GM12878 (cell line): ENCODE data around the gene ZNF30. TPM values are rescaled to one million over a fixed set of nuclear protein-coding genes. Genes with fewer than 3 reads are reported as not detected.

Experiments used
- ATAC-seq: fragments of 200-7000 bp; cut with Tn5 transposase; 3 replicates; pipeline ENCODE4 v1.9.1; 2020; ENCODE audit warnings: mild to moderate bottlenecking, moderate library complexity
- BruUV-seq: library from RNA; stranded (reverse); fragments of 400-500 nt; replicated peaks from 2 replicates; lab custom pipeline; 2021; lab: Mats Ljungman, UMichigan
- CTCF ChIA-PET: fragments of 300-600 bp; sonication (Branson Sonifier 250); formaldehyde crosslinking; extraction: SDS; loops from one replicate; lab custom pipeline; 2021; ENCODE audit warnings: inconsistent platforms; lab: Yijun Ruan, JAX
- POLR2A ChIA-PET: fragments of 350-600 bp; formaldehyde crosslinking; extraction: SDS; loops from one replicate; lab custom pipeline; 2021; ENCODE audit warnings: inconsistent platforms; lab: Charles Lee
- RAD21 ChIA-PET: fragments of 300-600 bp; sonication (Branson Sonifier 250); formaldehyde crosslinking; loops from one replicate; lab custom pipeline; 2023; ENCODE audit warnings: antibody characterized with exemption; ENCODE audit not compliant: unreplicated experiment; lab: Charles Lee
- SMC1A ChIA-PET: fragments of 300-600 bp; sonication (Branson Sonifier 250); formaldehyde crosslinking; loops from one replicate; lab custom pipeline; 2023; ENCODE audit not compliant: unreplicated experiment, uncharacterized antibody; lab: Charles Lee
- DNase-seq: peaks from one replicate; pipeline ENCODE4 v3.0.0-alpha.2; 2011; ENCODE audit warnings: low read depth, low spot score
- FAIRE-seq: peaks from 3 replicates; lab custom pipeline; 2011; peaks lifted over from hg19 to GRCh38; lab: Jason Lieb, UNC
- H2AFZ ChIP-seq: 2 replicates; pipeline ENCODE4 v1.6.0; 2011; ENCODE audit warnings: low read depth, low read length, control low read depth; ENCODE audit not compliant: control insufficient read depth
- H3K27ac ChIP-seq: 2 replicates; pipeline ENCODE4 v1.5.1; 2011; ENCODE audit warnings: control low read depth; ENCODE audit not compliant: control insufficient read depth, insufficient read depth
- H3K27me3 ChIP-seq, 2 experiments: replicated peaks in 1 of 2; 2 replicates each; pipeline versions ENCODE4 v1.6.0 to v1.6.1; 2011; ENCODE audit warnings: low read length in 1 of 2; ENCODE audit not compliant: control insufficient read depth in 2 of 2, insufficient read depth in 2 of 2
- H3K36me3 ChIP-seq, 2 experiments: 2 replicates each; pipeline ENCODE4 v1.5.1; 2011; ENCODE audit warnings: low read length in 1 of 2; ENCODE audit not compliant: control insufficient read depth in 2 of 2, insufficient read depth in 2 of 2
- H3K4me1 ChIP-seq: 2 replicates; pipeline ENCODE4 v1.6.1; 2011; ENCODE audit warnings: mild to moderate bottlenecking, low read length, moderate library complexity, mixed read lengths; ENCODE audit not compliant: control insufficient read depth, insufficient read depth
- H3K4me2 ChIP-seq: 2 replicates; pipeline ENCODE4 v1.6.0; 2011; ENCODE audit warnings: control low read depth; ENCODE audit not compliant: control insufficient read depth, insufficient read depth
- H3K4me3 ChIP-seq: fragments of 200-600 bp; sonication (generic); 2 replicates; pipeline ENCODE4 v1.5.1; 2016
- H3K79me2 ChIP-seq: 2 replicates; pipeline ENCODE4 v1.6.0; 2011; ENCODE audit warnings: low read length; ENCODE audit not compliant: control insufficient read depth, insufficient read depth
- H3K9ac ChIP-seq: 2 replicates; pipeline ENCODE4 v1.8.0; 2011; ENCODE audit warnings: low read length, control low read depth, mixed read lengths; ENCODE audit not compliant: control insufficient read depth, insufficient read depth
- H3K9me3 ChIP-seq: replicated peaks from 3 replicates; pipeline ENCODE4 v1.5.1; 2011; ENCODE audit warnings: mild to moderate bottlenecking, low read length; ENCODE audit not compliant: control insufficient read depth, insufficient read depth
- H4K20me1 ChIP-seq: 2 replicates; pipeline ENCODE4 v1.6.0; 2011; ENCODE audit not compliant: control insufficient read depth, insufficient read depth
- BACH1 ChIP-seq: fragments of 450-650 bp; IDR thresholded peaks from 2 replicates; pipeline ENCODE4 v1.6.1; 2017; ENCODE audit warnings: mild to moderate bottlenecking, borderline replicate concordance
- ESRRA ChIP-seq: IDR thresholded peaks from 2 replicates; pipeline ENCODE4 v1.6.1; 2012; ENCODE audit warnings: mild to moderate bottlenecking, low read length, improper control_type of control experiment
- LARP7 ChIP-seq: fragments of 450-650 bp; IDR thresholded peaks from 2 replicates; pipeline ENCODE4 v1.6.1; 2017; ENCODE audit warnings: mild to moderate bottlenecking
- MEF2A ChIP-seq: IDR thresholded peaks from 2 replicates; pipeline ENCODE4 v1.6.1; 2011; ENCODE audit warnings: low read depth, mild to moderate bottlenecking, low read length, moderate library complexity; ENCODE audit not compliant: insufficient read depth
- MYC ChIP-seq: IDR thresholded peaks from 2 replicates; pipeline ENCODE4 v1.6.1; 2011; ENCODE audit warnings: mild to moderate bottlenecking, low read length, moderate library complexity, inconsistent platforms; ENCODE audit not compliant: insufficient read depth, insufficient replicate concordance, insufficient read length, severe bottlenecking
- NBN ChIP-seq: fragments of 450-650 bp; IDR thresholded peaks from 2 replicates; pipeline ENCODE4 v1.6.1; 2016
- PML ChIP-seq: IDR thresholded peaks from 2 replicates; pipeline ENCODE4 v1.6.1; 2012; ENCODE audit warnings: low read length, inconsistent platforms
- POLR2AphosphoS2 ChIP-seq: IDR thresholded peaks from 2 replicates; pipeline ENCODE4 v1.6.1; 2011; ENCODE audit warnings: low read depth, mild to moderate bottlenecking, low read length, improper control_type of control experiment, moderate library complexity
- SMAD1 ChIP-seq: fragments of 450-650 bp; IDR thresholded peaks from 2 replicates; pipeline ENCODE4 v1.6.1; 2018; ENCODE audit warnings: mild to moderate bottlenecking, low read depth; ENCODE audit not compliant: partially characterized antibody
- SP1 ChIP-seq: IDR thresholded peaks from one replicate; pipeline ENCODE4 v1.6.1; 2011; ENCODE audit warnings: low read depth, low read length
- STAT3 ChIP-seq: IDR thresholded peaks from 2 replicates; pipeline ENCODE4 v1.6.1; 2011; ENCODE audit warnings: low read depth, low read length, improper control_type of control experiment
- ZNF207 ChIP-seq: fragments of 450-650 bp; IDR thresholded peaks from 2 replicates; pipeline ENCODE4 v1.6.1; 2014; ENCODE audit warnings: antibody characterized with exemption, mild to moderate bottlenecking, borderline replicate concordance
- WGBS: methylation state at CpG from one replicate; pipeline ENCODE4 v1.1.6; 2016; ENCODE audit warnings: low lambda C conversion rate; ENCODE audit not compliant: insufficient replicate concordance, insufficient coverage; ENCODE audit errors: missing lambda C conversion rate; 5-methylcytosine and 5-hydroxymethylcytosine counted together
- in situ Hi-C: fragments of 300-500 bp; cut with MboI; formaldehyde crosslinking; loops from 9 replicates; pipeline ENCODE4 v1.14.3; 2018; ENCODE audit warnings: mixed read lengths
- intact Hi-C: fragments of 100-400 bp; cut with micrococcal nuclease; formaldehyde crosslinking; loops from one replicate; pipeline ENCODE4 v1.14.2; 2022; ENCODE audit not compliant: unreplicated experiment
- polyA plus RNA-seq, 11 experiments: library from polyadenylated mRNA; depleted of rRNA in 4 of 11; unstranded in 6 of 11; stranded (reverse) in 5 of 11; fragments of >200 nt; fragmentation: Nextera tagmentation in 4 of 11; fragmentation: Illumina TruSeq in 1 of 11; extraction: Ambion mirVana in 4 of 11; extraction: Trizol in 1 of 11; gene quantifications; 1 replicate in 1 of 11; 2 replicates in 10 of 11; pipeline versions ENCODE4 v1.2.1 to v1.2.3, GENCODE V29; 2011 to 2016; ENCODE audit warnings: inconsistent platforms in 2 of 11, missing spikeins in 2 of 11, low read depth in 1 of 11
- total RNA-seq, 4 experiments: library from RNA; depleted of rRNA in 3 of 4; stranded (reverse); fragments of >200 nt in 3 of 4; fragmentation: Illumina TruSeq in 1 of 4; extraction: Trizol in 1 of 4; gene quantifications; 2 replicates each; pipeline versions ENCODE4 v1.2.1 to v1.2.3, GENCODE V29; 2013 to 2021
- TF ChIP-seq, protein P1 (sequence below): fragments of 450-650 bp; formaldehyde crosslinking; IDR thresholded peaks from 2 replicates; pipeline ENCODE4 v1.4.0; 2022; ENCODE audit warnings: mild to moderate bottlenecking, moderate library complexity
- TF ChIP-seq, protein P2 (sequence below): fragments of 450-650 bp; IDR thresholded peaks from 2 replicates; pipeline ENCODE4 v1.6.1; 2017; ENCODE audit warnings: mild to moderate bottlenecking, low read depth, inconsistent platforms; ENCODE audit not compliant: poor library complexity, severe bottlenecking
- TF ChIP-seq, protein P3 (sequence below): IDR thresholded peaks from 2 replicates; pipeline ENCODE4 v1.6.1; 2011; ENCODE audit warnings: low read depth, mild to moderate bottlenecking, low read length, moderate library complexity, borderline replicate concordance; ENCODE audit errors: extremely low read depth

Gene ZNF30
- total and polyA plus RNA-seq, 10 of the 15 experiments (the other 5 are each of a cell fraction or from before 2014, with no cell fraction given), result 0.85 to 2.3 (median 1.3) TPM

DNA sequence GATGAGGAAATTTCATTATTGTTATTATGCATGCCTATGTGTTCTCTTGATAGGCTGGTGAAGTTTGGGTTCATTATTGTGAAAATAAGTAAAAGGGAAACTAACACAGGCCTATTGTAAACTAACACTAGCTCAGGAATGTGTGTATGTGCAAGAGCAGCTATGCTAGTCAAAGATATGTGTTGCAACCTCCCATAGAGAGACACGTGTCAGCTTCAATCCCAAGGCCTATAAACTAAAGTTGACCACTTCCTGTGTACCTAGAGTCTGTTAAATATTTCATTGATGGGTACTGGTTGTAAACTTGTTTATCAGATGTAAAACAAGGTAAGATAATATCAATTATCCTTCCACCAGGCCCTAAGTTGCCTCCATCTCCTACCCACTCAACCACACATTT, 44.7 kb upstream of the ZNF30 start:
- in situ Hi-C loops, result no loop called here

More for the DNA sequence above, 44.7 kb upstream of the ZNF30 start:
- ATAC-seq (no peak), FAIRE-seq (no peak), DNase-seq (no peak)
- H3K4me3 ChIP-seq, result no peak overlapping the region
- intact Hi-C loops, result no loop called here
- WGBS, result 0% methylated on average over 1 of the region's 1 CpG
- no peak overlapping the region for H3K4me2 ChIP-seq
- no TSS peak for BruUV-seq
- ChIA-PET CTCF (no interaction called here), SMC1A (no interaction called here), RAD21 (no interaction called here)
- H3K4me1 ChIP-seq, result no peaks in the 10 kb centered on the region
- H2AFZ ChIP-seq, result no peak overlapping the region
- no peak overlapping the region for H3K27ac ChIP-seq
- no peaks in the 10 kb centered on the region for H3K36me3 ChIP-seq
- H3K27me3 ChIP-seq, result no peaks in the 10 kb centered on the region
- H4K20me1 ChIP-seq, result no peaks in the 10 kb centered on the region
- no peaks in the 10 kb centered on the region for H3K79me2 ChIP-seq
- TF ChIP-seq, protein P1, sequence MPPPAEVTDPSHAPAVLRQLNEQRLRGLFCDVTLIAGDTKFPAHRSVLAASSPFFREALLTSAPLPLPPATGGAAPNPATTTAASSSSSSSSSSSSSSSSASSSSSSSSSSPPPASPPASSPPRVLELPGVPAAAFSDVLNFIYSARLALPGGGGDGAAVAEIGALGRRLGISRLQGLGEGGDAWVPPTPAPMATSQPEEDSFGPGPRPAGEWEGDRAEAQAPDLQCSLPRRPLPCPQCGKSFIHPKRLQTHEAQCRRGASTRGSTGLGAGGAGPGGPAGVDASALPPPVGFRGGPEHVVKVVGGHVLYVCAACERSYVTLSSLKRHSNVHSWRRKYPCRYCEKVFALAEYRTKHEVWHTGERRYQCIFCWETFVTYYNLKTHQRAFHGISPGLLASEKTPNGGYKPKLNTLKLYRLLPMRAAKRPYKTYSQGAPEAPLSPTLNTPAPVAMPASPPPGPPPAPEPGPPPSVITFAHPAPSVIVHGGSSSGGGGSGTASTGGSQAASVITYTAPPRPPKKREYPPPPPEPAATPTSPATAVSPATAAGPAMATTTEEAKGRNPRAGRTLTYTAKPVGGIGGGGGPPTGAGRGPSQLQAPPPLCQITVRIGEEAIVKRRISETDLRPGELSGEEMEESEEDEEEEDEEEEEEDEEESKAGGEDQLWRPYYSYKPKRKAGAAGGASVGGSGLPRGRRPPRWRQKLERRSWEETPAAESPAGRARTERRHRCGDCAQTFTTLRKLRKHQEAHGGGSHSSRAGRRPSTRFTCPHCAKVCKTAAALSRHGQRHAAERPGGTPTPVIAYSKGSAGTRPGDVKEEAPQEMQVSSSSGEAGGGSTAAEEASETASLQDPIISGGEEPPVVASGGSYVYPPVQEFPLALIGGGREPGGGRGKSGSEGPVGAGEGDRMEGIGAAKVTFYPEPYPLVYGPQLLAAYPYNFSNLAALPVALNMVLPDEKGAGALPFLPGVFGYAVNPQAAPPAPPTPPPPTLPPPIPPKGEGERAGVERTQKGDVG, result no peak
- TF ChIP-seq, protein P2, sequence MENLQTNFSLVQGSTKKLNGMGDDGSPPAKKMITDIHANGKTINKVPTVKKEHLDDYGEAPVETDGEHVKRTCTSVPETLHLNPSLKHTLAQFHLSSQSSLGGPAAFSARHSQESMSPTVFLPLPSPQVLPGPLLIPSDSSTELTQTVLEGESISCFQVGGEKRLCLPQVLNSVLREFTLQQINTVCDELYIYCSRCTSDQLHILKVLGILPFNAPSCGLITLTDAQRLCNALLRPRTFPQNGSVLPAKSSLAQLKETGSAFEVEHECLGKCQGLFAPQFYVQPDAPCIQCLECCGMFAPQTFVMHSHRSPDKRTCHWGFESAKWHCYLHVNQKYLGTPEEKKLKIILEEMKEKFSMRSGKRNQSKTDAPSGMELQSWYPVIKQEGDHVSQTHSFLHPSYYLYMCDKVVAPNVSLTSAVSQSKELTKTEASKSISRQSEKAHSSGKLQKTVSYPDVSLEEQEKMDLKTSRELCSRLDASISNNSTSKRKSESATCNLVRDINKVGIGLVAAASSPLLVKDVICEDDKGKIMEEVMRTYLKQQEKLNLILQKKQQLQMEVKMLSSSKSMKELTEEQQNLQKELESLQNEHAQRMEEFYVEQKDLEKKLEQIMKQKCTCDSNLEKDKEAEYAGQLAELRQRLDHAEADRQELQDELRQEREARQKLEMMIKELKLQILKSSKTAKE, result no peak
- TF ChIP-seq, protein P3, sequence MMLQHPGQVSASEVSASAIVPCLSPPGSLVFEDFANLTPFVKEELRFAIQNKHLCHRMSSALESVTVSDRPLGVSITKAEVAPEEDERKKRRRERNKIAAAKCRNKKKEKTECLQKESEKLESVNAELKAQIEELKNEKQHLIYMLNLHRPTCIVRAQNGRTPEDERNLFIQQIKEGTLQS, result no peak
- TF ChIP-seq PML, result no peak
- TF ChIP-seq SP1, result no peak
- TF ChIP-seq POLR2AphosphoS2, result no peak
- TF ChIP-seq STAT3, result no peak
- TF ChIP-seq NBN, result no peak
- no peak for TF ChIP-seq ZNF207
- no peak for TF ChIP-seq MEF2A
- TF ChIP-seq ESRRA, result no peak
- TF ChIP-seq MYC, result no peak
- TF ChIP-seq BACH1, result no peak
- TF ChIP-seq LARP7, result no peak
- TF ChIP-seq SMAD1, result no peak
- TF ChIP-seq, all 136 proteins: peak for 0
- no peak overlapping the region for H3K9ac ChIP-seq
- H3K9me3 ChIP-seq, result no peaks in the 10 kb centered on the region; the same call in 2 of the 3 replicates
- POLR2A ChIA-PET, result no interaction called here
